Activated T-cell treated with anti-CD3 and anti-CD28 coated beads, Interleukin-2, amount 50 U/mL, for 72 hours (primary cell): ENCODE measurements around the gene DXO. TPM values are rescaled to one million over a fixed set of nuclear protein-coding genes. Genes with fewer than 3 reads are reported as not detected.

Experiments
- ATAC-seq, 2 donors: fragments of 150-1000 bp; cut with Tn5 transposase; replicated peaks in 1 of 2; 2 replicates each; pipeline ENCODE4 v1.10.0; 2021; ENCODE audit warnings: moderate library complexity in 2 of 2, mild to moderate bottlenecking in 1 of 2
- DNase-seq, 2 donors: peaks; one replicate each; pipeline ENCODE4 v3.0.0; 2021 to 2022; ENCODE audit warnings: mixed read lengths in 1 of 2
- H3K27ac Mint-ChIP-seq: one replicate; pipeline ENCODE4 v1.8.0; 2022; ENCODE audit warnings: mild to moderate bottlenecking, moderate library complexity, mixed read lengths
- H3K27me3 Mint-ChIP-seq: one replicate; pipeline ENCODE4 v1.8.0; 2022; ENCODE audit warnings: low read depth, mixed read lengths
- H3K36me3 Mint-ChIP-seq, 2 donors: one replicate each; pipeline ENCODE4 v1.8.0; 2022; ENCODE audit warnings: mixed read lengths in 2 of 2, mild to moderate bottlenecking in 1 of 2; ENCODE audit not compliant: insufficient read depth in 2 of 2
- H3K4me1 Mint-ChIP-seq: one replicate; pipeline ENCODE4 v1.8.0; 2022; ENCODE audit warnings: low read depth, mixed read lengths
- H3K4me3 Mint-ChIP-seq, 2 donors: one replicate each; pipeline ENCODE4 v1.8.0; 2022; ENCODE audit warnings: mild to moderate bottlenecking in 2 of 2, mixed read lengths in 2 of 2, moderate library complexity in 2 of 2
- H3K9me3 Mint-ChIP-seq, 2 donors: one replicate each; pipeline ENCODE4 v1.8.0; 2022; ENCODE audit warnings: mixed read lengths in 2 of 2
- total RNA-seq, 2 donors: library from RNA; stranded (reverse); gene quantifications; one replicate each; pipeline ENCODE4 v1.2.3, GENCODE V29; 2022

The DXO gene
- total RNA-seq, 2 donors from 2014 or later, result 23.3 to 34.7 TPM

GRCh38 chr6:31971279-31971992 is 502 bp downstream of the DXO start:
- Mint-ChIP-seq H3K36me3 (peaks cover 2 to 6% of the 10 kb centered on the region in 2 donors), H3K9me3 (no peaks in the 10 kb centered on the region), H3K4me1 (peaks cover 43% of the 10 kb centered on the region), H3K27me3 (no peaks in the 10 kb centered on the region), H3K4me3 (peak overlapping the region; percentile 86 to 91), H3K27ac (peak overlapping the region; percentile 94)
- DNase-seq (no peak), ATAC-seq (no peak)

- ATAC-seq (no peak), DNase-seq (no peak)
- Mint-ChIP-seq H3K9me3 (no peaks in the 10 kb centered on the region), H3K27me3 (no peaks in the 10 kb centered on the region), H3K4me1 (peaks cover 43% of the 10 kb centered on the region), H3K36me3 (peaks cover 2 to 7% of the 10 kb centered on the region in 2 donors), H3K4me3 (peak overlapping the region; percentile 86 to 91), H3K27ac (peak overlapping the region; percentile 94)
Measured at GRCh38 chr6:31970604-31971271, 1.2 kb downstream of the DXO start.

- Mint-ChIP-seq H3K4me1 (peaks cover 43% of the 10 kb centered on the region), H3K27me3 (no peaks in the 10 kb centered on the region), H3K4me3 (peak overlapping the region; percentile 86 to 91), H3K36me3 (peaks cover 2 to 9% of the 10 kb centered on the region in 2 donors), H3K9me3 (no peaks in the 10 kb centered on the region), H3K27ac (peak overlapping the region; percentile 89)
- DNase-seq (no peak), ATAC-seq (no peak)
Measured at GRCh38 chr6:31969712-31970603, 2.0 kb downstream of the DXO start.

GRCh38 chr6:31968791-31969711 is 2.9 kb downstream of the DXO start:
- Mint-ChIP-seq H3K27me3 (no peaks in the 10 kb centered on the region), H3K9me3 (no peaks in the 10 kb centered on the region), H3K4me1 (peaks cover 36% of the 10 kb centered on the region), H3K4me3 (peak overlapping the region; percentile 86 to 91), H3K27ac (peak overlapping the region; percentile 89), H3K36me3 (peaks cover 2 to 9% of the 10 kb centered on the region in 2 donors)
- ATAC-seq (no peak), DNase-seq (no peak)

- no peak overlapping the region for H3K27ac Mint-ChIP-seq
Measured at GRCh38 chr6:31968326-31968725, 3.6 kb downstream of the DXO start.

DNA sequence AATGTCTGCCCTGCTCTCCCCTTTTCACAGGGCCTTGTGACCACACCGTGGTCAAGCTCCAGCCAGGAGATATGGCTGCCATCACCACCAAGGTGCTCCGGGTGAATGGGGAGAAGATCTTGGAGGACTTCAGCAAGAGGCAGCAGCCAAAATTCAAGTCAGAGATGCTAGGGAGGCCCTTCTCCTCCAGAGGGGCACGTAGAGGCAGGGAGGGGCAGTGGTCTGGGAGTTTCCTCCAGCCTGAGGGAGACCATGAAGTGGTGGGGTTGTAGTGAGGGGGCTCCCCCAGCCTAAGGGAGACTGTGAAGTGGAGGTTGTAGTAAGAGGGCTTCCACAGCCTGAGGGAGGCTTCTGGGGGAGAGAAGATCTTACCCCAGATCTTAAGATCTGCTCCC is 4.0 kb downstream of the DXO start:
- ATAC-seq, result no peak
- Mint-ChIP-seq H3K36me3 (peaks cover 2 to 13% of the 10 kb centered on the region in 2 donors), H3K27ac (no peak overlapping the region), H3K9me3 (no peaks in the 10 kb centered on the region), H3K4me3 (no peak overlapping the region), H3K4me1 (peaks cover 25% of the 10 kb centered on the region), H3K27me3 (no peaks in the 10 kb centered on the region)
- no peak for DNase-seq

More at GRCh38 chr6:31968326-31968725, 3.6 kb downstream of the DXO start:
- peaks cover 29% of the 10 kb centered on the region for H3K4me1 Mint-ChIP-seq
- no peaks in the 10 kb centered on the region for H3K27me3 Mint-ChIP-seq
- ATAC-seq (no peak), DNase-seq (no peak)
- no peak overlapping the region for H3K4me3 Mint-ChIP-seq
- no peaks in the 10 kb centered on the region for H3K9me3 Mint-ChIP-seq
- peaks cover 2 to 13% of the 10 kb centered on the region in 2 donors for H3K36me3 Mint-ChIP-seq

DNA sequence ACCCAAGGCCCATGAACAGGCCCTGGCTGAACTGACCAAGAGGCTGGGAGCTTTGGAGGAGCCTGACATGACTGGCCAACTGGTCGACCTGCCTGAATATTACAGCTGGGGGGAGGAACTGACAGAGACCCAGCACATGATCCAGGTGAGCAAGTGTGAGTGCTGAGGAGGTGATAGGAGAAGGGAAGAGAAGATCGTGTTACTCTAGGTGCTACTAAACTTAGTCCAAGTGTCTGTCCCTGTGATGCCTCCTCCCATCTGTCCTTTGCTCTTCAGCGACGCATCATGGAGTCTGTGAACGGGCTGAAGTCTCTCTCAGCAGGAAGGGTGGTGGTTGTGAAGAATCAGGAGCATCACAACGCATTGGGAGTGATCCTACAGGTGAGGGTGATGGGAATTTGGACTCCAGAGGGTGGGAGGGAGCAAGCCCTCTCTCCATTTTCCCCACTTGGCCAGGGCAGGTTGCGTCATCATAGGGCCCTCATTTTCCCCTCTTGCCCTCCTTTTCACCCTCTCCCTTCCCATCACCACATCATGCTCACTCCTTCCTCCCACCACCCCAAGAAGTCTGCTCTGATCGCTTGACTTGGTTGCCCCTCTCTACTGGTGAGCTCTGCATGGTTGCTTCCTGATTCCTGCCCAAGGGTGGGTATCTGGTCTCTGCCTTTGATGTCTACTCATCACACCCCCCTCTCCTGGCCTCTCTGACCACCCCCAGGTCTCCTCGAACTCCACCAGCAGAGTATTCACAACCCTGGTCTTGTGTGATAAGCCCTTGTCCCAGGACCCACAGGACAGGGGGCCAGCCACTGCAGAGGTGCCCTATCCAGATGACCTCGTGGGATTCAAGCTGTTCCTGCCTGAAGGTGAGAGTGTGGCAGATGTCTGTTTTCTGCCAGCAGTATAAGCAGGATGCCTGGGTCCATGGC is 4.7 kb downstream of the DXO start:
- Mint-ChIP-seq H3K9me3 (no peaks in the 10 kb centered on the region), H3K4me3 (no peak overlapping the region), H3K36me3 (peaks cover 2 to 13% of the 10 kb centered on the region in 2 donors), H3K27ac (peak overlapping the region; percentile 16), H3K4me1 (peaks cover 22% of the 10 kb centered on the region), H3K27me3 (no peaks in the 10 kb centered on the region)
- no peak for ATAC-seq
- DNase-seq, result no peak

GRCh38 chr6:31966506-31966905 is 5.4 kb downstream of the DXO start:
- ATAC-seq, result no peak
- DNase-seq, result no peak
- H3K36me3 Mint-ChIP-seq, result peaks cover 3 to 13% of the 10 kb centered on the region in 2 donors
- no peaks in the 10 kb centered on the region for H3K27me3 Mint-ChIP-seq
- peaks cover 28% of the 10 kb centered on the region for H3K4me1 Mint-ChIP-seq
- no peak overlapping the region for H3K27ac Mint-ChIP-seq
- H3K9me3 Mint-ChIP-seq, result no peaks in the 10 kb centered on the region
- H3K4me3 Mint-ChIP-seq, result no peak overlapping the region

GRCh38 chr6:31965700-31966099 is 6.2 kb downstream of the DXO start:
- peaks cover 30% of the 10 kb centered on the region for H3K4me1 Mint-ChIP-seq
- peaks cover 3 to 13% of the 10 kb centered on the region in 2 donors for H3K36me3 Mint-ChIP-seq
- H3K27me3 Mint-ChIP-seq, result no peaks in the 10 kb centered on the region
- no peaks in the 10 kb centered on the region for H3K9me3 Mint-ChIP-seq
- no peak overlapping the region for H3K4me3 Mint-ChIP-seq
- DNase-seq (no peak), ATAC-seq (no peak)
- H3K27ac Mint-ChIP-seq, result no peak overlapping the region

GRCh38 chr6:31963921-31964320 is 8.0 kb downstream of the DXO start:
- Mint-ChIP-seq H3K27ac (no peak overlapping the region), H3K4me1 (peaks cover 32% of the 10 kb centered on the region), H3K4me3 (no peak overlapping the region), H3K27me3 (no peaks in the 10 kb centered on the region), H3K36me3 (peaks cover 3 to 7% of the 10 kb centered on the region in 2 donors), H3K9me3 (no peaks in the 10 kb centered on the region)
- DNase-seq (no peak), ATAC-seq (no peak)

DNA sequence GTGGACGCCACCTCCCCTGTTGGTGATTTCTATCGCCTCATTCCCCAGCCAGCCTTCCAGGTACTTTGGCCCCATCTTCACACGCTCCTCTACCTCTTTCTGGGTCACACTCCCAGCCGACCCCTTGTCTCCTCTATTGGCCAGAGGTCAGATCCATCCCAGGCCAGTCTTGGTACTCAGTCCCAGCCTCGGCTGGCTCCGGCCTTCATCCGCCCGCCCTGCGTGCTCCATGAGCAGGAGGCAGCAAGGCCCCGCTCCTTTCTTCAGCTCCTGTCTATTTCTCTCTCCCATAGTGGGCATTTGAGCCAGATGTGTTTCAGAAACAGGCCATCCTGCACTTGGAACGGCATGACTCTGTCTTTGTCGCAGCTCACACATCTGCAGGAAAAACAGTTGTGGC is 10.3 kb downstream of the DXO start:
- DNase-seq (no peak), ATAC-seq (no peak)
- H3K4me1 Mint-ChIP-seq, result peaks cover 51% of the 10 kb centered on the region
- peaks cover 3 to 9% of the 10 kb centered on the region in 2 donors for H3K36me3 Mint-ChIP-seq
- H3K27me3 Mint-ChIP-seq, result no peaks in the 10 kb centered on the region
- no peak overlapping the region for H3K27ac Mint-ChIP-seq
- H3K4me3 Mint-ChIP-seq, result no peak overlapping the region
- no peaks in the 10 kb centered on the region for H3K9me3 Mint-ChIP-seq
